D721Med (cell line): Measurements from ENCODE around the gene CDH13.

Source experiments
- DNase-seq: peaks from one replicate; pipeline ENCODE4 v3.0.0; 2011; ENCODE audit warnings: low spot score; ENCODE audit not compliant: insufficient read length
- FAIRE-seq: peaks from 2 replicates; lab custom pipeline; 2011; peaks lifted over from hg19 to GRCh38; lab: Jason Lieb, UNC
- CTCF ChIP-seq: IDR thresholded peaks from 2 replicates; pipeline ENCODE4 v1.5.1; 2012; ENCODE audit warnings: mild to moderate bottlenecking, control low read depth; ENCODE audit not compliant: insufficient read depth; ENCODE audit errors: missing control alignments

The CDH13 gene

GRCh38 chr16:83674931-83675535 lies 1048.3 kb downstream of the CDH13 start:
- FAIRE-seq (no peak), DNase-seq (no peak)
- no peak for TF ChIP-seq CTCF

- no peak for TF ChIP-seq CTCF
- no peak for FAIRE-seq
- no peak for DNase-seq
Observed at GRCh38 chr16:83676086-83676485, 1049.3 kb downstream of the CDH13 start.

GRCh38 chr16:83680980-83681379 lies 1054.2 kb downstream of the CDH13 start:
- no peak for DNase-seq
- no peak for FAIRE-seq
- no peak for TF ChIP-seq CTCF

GRCh38 chr16:83681381-83681956 lies 1054.7 kb downstream of the CDH13 start:
- TF ChIP-seq CTCF, result no peak
- no peak for DNase-seq
- no peak for FAIRE-seq

GRCh38 chr16:83682116-83682867 lies 1055.5 kb downstream of the CDH13 start:
- no peak for TF ChIP-seq CTCF
- FAIRE-seq (no peak), DNase-seq (no peak)

GRCh38 chr16:83682868-83683235 lies 1056.1 kb downstream of the CDH13 start:
- FAIRE-seq (no peak), DNase-seq (no peak)
- no peak for TF ChIP-seq CTCF
